GM12891 (cell line): ENCODE data around the gene ITSN1.

Experiments used
- DNase-seq: peaks from one replicate; pipeline ENCODE4 v3.0.0; 2011; ENCODE audit warnings: low spot score; ENCODE audit not compliant: insufficient read length
- FAIRE-seq: peaks from 2 replicates; lab custom pipeline; 2011; peaks lifted over from hg19 to GRCh38; lab: Jason Lieb, UNC
- PAX5 ChIP-seq: IDR thresholded peaks from 2 replicates; pipeline ENCODE4 v1.6.1; 2011; ENCODE audit warnings: low read length, moderate library complexity, mild to moderate bottlenecking; ENCODE audit not compliant: insufficient read depth, severe bottlenecking
- POLR2A ChIP-seq: IDR thresholded peaks from 2 replicates; pipeline ENCODE4 v1.6.1; 2011; ENCODE audit warnings: low read depth, low read length, control low read depth
- POLR2AphosphoS5 ChIP-seq: IDR thresholded peaks from 2 replicates; pipeline ENCODE4 v1.6.1; 2011; ENCODE audit warnings: low read depth, low read length, control low read depth
- POU2F2 ChIP-seq: IDR thresholded peaks from 2 replicates; pipeline ENCODE4 v1.6.1; 2011; ENCODE audit warnings: low read depth, mild to moderate bottlenecking, control low read depth, low read length, moderate library complexity
- SPI1 ChIP-seq: IDR thresholded peaks from 2 replicates; pipeline ENCODE4 v1.6.1; 2011; ENCODE audit warnings: low read depth, low read length, control low read depth
- TAF1 ChIP-seq: IDR thresholded peaks from 2 replicates; pipeline ENCODE4 v1.6.1; 2011; ENCODE audit warnings: low read depth, low read length, control low read depth

ITSN1 gene

DNA sequence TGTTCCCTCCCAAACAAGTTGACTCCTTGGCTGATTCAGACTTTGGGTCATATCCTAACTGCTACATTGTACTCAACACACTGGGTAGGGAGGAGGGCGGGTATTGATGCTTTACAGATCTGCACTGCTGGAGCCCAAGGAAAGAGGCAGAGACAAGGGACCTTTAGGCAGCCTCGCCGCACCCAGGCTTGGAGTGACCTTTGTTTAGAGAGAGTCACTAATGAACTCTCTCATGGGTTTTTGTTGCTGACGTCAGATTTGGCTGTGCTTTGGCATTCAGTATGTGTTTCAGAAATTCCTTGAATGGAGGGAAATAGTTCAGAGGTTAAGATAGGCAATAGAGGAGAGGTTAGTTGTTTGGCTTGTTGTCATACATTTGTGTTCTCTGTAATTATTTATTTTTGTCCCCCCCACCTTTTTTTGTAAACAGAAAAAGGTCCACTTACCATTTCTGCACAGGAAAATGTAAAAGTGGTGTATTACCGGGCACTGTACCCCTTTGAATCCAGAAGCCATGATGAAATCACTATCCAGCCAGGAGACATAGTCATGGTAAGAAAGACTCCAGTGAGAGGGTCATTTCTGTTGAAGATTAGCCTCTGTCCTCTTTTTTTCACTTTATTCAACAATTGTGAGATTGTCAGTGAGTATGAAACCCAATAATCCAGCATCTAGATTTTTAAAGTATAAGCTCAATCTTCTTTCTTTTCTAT is 157.2 kb downstream of the ITSN1 start:
- FAIRE-seq (no peak), DNase-seq (no peak)
- no peak for TF ChIP-seq POLR2A
- TF ChIP-seq POU2F2 = no peak
- no peak for TF ChIP-seq PAX5
- no peak for TF ChIP-seq POLR2AphosphoS5
- no peak for TF ChIP-seq TAF1
- TF ChIP-seq SPI1 = no peak

DNA sequence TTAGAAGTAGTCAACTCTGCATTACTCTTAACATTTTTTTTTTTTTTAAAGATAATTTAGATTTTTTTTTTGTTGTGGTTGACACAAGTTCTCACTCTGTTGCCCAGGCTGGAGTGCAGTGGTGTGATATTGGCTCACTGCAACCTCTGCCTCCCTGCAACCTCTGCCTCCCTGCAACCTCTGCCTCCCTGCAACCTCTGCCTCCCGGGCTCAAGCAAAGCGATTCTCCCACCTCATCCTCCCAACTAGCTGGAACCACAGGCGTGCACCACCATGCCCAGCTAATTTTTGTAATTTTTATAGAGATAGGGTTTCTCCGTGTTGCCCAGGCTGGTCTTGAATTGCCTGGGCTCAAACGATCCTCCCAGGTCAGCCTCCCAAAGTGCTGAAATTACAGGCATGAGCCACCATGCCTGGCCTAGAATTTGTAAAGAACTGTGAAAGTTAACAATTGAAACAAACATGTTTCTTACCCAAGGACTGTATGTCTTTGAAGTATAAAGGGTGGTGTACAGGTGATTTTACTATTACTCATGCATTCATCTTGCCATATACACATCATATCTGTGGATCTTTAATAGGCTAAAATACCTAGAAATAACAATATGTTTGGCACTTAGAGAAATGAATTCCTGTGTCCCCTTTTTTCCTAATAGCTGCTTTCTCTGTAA is 158.6 kb downstream of the ITSN1 start:
- FAIRE-seq = no peak
- TF ChIP-seq POU2F2 (no peak), PAX5 (no peak), TAF1 (no peak), SPI1 (no peak), POLR2A (no peak), POLR2AphosphoS5 (no peak)
- DNase-seq = no peak

DNA sequence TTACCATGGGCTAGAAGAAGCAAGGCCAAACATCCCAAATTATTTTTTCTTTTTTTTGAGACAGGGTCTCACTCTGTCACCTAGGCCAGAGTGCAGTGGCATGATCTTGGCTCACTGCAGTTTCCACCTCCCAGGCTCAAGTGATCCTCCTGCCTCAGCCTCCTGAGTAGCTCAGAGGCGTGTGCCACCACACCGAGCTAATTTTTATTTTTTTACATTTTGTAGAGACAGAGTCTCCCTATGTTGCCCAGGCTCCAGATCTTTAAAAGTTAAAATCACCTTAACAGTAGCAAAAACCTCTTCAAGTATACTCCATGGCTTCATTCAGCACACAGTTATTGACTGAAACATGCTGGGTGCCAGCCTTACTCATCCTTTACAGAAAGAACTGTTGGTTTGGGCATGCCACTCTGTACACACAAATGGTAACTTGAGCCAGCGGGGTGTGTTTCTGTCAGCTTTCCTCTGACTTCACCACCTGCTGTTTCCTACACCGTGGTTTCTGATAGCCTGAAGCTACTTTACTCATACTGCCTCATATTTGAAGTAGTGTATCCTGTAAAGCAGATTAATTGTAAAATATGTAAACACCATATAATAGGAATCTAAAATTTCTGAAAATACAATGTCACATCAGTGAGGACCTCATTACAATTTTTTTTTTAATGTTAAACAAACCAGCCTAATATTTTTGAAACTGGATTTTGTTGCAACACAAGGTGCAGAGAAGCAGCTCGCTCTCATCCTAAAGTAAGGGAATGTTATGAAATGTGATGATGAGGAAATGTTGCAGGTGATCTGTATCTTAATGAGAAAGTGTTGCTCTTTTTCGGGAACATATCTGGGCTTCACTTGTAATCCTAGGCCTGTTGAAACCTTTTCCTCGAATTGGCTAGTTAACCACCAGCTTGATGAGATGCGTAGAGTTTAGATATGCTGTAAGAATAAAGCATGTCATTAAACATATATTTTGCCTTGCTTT is 159.4 kb downstream of the ITSN1 start:
- FAIRE-seq = no peak
- TF ChIP-seq POLR2AphosphoS5 = no peak
- no peak for TF ChIP-seq TAF1
- TF ChIP-seq SPI1 = no peak
- no peak for TF ChIP-seq POLR2A
- TF ChIP-seq POU2F2 = no peak
- no peak for TF ChIP-seq PAX5
- no peak for DNase-seq

DNA sequence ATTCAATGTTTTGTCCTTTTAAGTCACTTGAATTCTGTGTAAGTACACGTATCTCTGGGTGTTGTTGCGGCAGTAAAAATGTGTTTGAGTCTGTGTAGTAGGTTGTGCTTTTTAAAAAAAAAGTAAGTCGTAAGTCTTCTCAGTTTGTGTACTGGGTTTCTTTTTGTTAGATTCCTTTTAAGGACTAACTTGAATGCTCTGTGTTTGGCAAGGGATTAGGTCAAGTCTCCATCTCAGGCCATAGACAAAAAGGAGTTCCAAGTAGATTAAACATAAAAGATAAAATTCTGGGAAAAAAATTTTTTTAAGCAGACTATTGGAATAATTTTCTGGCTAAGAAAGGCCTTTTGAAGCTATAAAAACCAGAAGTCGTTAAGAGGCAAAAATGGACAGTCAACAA is 160.2 kb downstream of the ITSN1 start:
- no peak for TF ChIP-seq TAF1
- no peak for TF ChIP-seq PAX5
- TF ChIP-seq POLR2AphosphoS5 = no peak
- no peak for TF ChIP-seq POLR2A
- no peak for TF ChIP-seq POU2F2
- TF ChIP-seq SPI1 = no peak
- DNase-seq (no peak), FAIRE-seq (no peak)

DNA sequence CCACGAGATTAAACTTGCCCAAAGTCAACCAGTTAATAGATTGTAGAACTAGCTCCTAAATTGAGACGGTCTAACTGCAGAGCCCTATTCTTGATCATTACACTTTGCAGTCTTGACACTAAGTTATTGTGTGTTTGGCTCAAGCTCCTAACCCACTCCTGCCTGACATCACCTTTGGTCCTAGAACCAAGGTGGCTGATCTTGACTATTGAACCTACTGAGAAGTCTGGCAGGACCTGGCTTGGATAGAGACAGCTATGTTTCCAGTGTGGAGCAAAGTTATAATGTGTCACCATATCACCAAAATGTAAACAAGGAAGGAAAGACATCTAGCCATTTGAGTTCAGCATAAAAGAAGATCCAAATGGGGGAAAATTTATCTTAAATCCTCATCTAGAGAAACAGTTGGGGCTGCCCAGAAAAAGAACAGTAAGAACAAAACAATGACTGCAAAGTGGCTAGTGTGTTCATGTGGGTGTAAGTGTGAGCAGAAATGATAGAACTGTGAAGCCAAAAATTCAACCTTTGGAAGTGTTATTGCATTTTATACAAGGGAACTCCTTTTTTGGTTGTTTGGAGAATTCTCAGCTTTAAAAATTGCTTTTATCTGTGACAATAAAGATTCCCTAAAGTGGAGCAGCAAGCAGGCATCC is 166.5 kb downstream of the ITSN1 start:
- FAIRE-seq = no peak
- no peak for TF ChIP-seq POLR2A
- TF ChIP-seq TAF1 = no peak
- TF ChIP-seq SPI1 = no peak
- no peak for TF ChIP-seq POU2F2
- no peak for TF ChIP-seq POLR2AphosphoS5
- TF ChIP-seq PAX5 = no peak
- DNase-seq = no peak

DNA sequence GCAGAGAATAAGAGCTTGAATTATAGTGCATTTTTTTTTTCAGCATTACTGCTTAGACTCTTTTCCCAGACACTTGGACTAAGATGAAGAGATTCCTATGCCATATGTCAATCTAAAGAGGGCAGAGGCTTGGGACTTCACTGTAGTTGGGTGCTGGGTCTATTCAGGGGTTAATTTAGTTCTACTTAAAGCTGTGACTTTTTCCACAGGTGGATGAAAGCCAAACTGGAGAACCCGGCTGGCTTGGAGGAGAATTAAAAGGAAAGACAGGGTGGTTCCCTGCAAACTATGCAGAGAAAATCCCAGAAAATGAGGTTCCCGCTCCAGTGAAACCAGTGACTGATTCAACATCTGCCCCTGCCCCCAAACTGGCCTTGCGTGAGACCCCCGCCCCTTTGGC is 168.5 kb downstream of the ITSN1 start:
- no peak for FAIRE-seq
- TF ChIP-seq POLR2A = no peak

DNA sequence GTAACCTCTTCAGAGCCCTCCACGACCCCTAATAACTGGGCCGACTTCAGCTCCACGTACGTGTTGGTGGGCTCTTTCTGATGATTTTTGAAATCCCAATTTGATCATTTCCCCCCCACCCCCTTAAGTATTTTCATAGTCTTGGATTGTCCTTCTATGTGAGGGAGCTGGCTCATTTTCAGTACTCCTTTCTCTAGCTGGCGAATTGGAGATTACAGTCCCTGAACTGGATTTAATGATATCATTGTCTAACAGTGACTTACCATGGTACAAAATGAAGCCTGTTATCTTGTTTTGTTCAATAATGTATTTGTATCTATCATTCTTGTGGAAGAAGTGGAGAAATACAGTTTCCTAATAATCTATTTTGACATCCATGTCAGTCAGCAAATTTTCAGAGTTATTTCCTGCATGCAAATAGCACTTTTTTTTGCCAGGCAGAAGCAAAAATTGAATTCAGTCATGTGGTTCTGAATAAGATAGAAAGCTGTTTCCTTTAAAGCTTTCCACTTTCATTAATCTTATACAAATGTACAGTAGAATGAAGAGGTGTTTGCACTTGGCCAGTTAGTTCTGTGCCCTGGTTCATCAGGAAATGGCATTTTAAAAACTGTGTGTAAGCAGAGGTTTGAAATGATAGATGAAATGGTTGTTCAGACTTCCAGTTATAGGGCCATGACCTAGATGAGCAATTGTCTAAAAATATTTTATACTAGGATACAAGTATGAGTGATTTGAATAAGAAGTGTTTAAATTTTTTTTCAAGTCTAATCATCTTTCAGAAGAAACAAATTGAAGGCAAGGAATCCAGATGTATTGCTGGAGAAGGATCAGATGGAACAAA is 169.1 kb downstream of the ITSN1 start:
- TF ChIP-seq POLR2A = no peak
- no peak for TF ChIP-seq PAX5
- no peak for TF ChIP-seq SPI1
- TF ChIP-seq POU2F2 = no peak
- no peak for TF ChIP-seq POLR2AphosphoS5
- TF ChIP-seq TAF1 = no peak
- DNase-seq = no peak
- no peak for FAIRE-seq

More for the DNA sequence above, 168.5 kb downstream of the ITSN1 start:
- DNase-seq = no peak

DNA sequence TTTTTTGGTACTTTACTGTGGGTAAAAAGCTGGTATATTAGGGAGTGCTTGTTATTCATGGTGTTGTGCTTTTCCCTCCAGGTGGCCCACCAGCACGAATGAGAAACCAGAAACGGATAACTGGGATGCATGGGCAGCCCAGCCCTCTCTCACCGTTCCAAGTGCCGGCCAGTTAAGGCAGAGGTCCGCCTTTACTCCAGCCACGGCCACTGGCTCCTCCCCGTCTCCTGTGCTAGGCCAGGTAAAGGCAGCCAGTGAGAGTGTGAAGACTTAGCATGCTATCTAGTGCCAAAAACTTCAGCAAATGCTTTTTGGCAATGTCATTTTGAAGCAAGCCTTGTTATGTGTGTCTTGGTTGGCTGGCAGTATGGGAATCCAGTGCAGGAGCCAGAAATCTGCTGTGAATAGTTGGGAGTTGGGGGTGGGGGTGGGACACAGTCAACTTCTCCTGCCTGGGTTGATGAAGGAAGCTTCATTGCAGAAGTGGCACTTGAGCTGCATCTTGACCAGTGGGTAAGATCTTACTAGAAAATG is 171.6 kb downstream of the ITSN1 start:
- TF ChIP-seq PAX5 (no peak), TAF1 (no peak), POLR2A (no peak), POLR2AphosphoS5 (no peak), POU2F2 (no peak), SPI1 (no peak)
- no peak for DNase-seq
- no peak for FAIRE-seq

DNA sequence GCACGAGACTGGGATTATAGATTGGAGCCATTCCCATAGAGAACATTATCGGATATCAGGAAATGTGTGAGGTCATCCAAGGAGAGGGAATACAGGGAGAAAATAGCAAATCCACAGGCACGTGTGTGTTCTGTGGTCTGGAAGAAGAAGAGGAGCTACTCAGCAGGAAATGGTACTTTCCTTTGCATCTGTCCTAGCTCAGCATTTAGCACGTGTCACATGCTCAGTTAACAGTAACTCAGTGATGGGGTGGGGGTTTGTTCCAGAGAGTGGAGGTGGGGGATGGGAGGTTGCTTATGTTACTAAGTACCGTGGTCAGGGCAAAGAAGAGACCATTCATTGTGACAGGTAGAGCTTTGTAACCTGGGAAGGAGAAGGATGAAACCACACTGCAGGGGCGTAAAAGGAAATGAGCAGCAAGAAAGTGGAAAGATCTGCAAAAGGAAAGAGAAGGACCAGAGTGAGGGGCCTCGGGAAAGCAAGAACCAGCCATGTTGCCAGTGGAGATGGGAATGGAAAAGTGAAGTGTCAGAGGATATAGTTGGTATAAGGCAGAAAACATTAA is 172.9 kb downstream of the ITSN1 start:
- no peak for FAIRE-seq
- DNase-seq = no peak
- TF ChIP-seq POLR2AphosphoS5 = no peak
- no peak for TF ChIP-seq TAF1
- no peak for TF ChIP-seq PAX5
- TF ChIP-seq SPI1 = no peak
- no peak for TF ChIP-seq POLR2A
- TF ChIP-seq POU2F2 = no peak
